NK-92 treated with Interleukin-12 subunit alpha and Interleukin-12 subunit beta, amount 100 ng/mL, for 24 hours (cell line): ENCODE data around the gene ANO2.

Source experiments
- DNase-seq: peaks from one replicate; lab custom pipeline; 2025; lab: John Stamatoyannopoulos, UW

The ANO2 gene

DNA sequence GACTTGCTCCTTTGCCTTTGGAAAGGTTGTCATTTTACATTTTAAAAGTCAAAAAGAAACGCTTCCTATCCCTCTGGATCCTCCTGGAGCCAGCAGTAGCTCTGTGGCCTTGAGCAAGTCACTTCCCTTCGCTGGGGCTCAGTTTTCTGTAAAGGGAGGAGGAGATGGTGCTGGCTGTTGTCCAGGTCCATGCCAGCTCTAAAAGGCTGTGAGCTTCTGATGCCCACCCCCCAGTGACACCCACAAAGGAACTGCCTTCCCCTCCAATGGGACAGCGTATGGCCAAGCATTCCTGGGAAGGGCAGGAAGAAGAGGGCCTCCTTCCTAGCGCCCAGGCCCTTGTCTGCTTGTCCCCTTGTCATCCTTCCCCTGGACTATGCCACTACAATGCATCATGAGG lies 431.7 kb downstream of the ANO2 start:
- DNase-seq: no peak
